ENCODE measurements around the gene SMG6. TPM values are rescaled to one million over a fixed set of nuclear protein-coding genes. Genes with fewer than 3 reads are reported as not detected.

Gene SMG6
- total and polyA plus RNA-seq, 2 donors (not counting 3 experiments of a cell fraction or from before 2014, with no cell fraction given), result 40.1 to 42.2 TPM

DNA sequence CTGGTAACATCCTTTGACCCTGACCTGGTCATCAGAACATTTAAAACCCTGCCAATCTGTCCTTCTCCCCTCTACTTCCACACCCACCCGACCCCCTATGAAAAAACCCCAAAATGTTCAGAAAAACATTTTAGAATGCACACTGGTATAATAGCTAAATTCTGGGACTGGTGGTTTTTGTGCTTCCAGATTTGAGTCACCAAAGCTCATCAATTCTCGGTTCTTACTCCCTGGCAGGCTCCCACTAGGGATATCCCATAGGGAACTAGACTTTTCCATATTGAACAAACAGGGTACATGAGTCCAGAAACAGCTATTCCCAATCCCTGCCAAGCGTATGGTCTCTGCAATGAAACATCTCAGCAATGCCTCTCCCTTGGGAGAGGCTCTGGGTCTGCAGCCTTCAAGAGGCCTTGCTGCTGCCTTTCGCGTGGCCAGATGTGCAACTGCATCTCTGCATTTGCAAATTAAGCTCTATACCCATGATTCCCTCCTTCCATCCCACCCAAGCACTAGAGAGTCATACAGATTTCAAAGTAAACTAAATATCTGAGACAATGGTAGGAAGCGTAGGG lies 67.7 kb downstream of the SMG6 start:
- Histone ChIP-seq H3K79me2 (ENCODE audit: control insufficient read depth, insufficient read depth, low read length) (no peaks in the 10 kb centered on the region), H4K20me1 (replicated peaks; ENCODE audit: control insufficient read depth, extremely low read depth, insufficient read depth, low read length) (no peaks in the 10 kb centered on the region), H3K36me3 (ENCODE audit: control insufficient read depth in 2 of 2, extremely low read depth in 1 of 2, insufficient read depth in 2 of 2, low read length in 2 of 2) (no peaks in the 10 kb centered on the region), H3K9me1 (replicated peaks; ENCODE audit: control insufficient read depth, extremely low read depth, insufficient read depth, low read length) (no peaks in the 10 kb centered on the region), H3K9ac (replicated peaks; ENCODE audit: extremely low read depth, insufficient read depth, low read length) (no peak overlapping the region), H3K4me2 (ENCODE audit: insufficient read depth, low read length) (no peak overlapping the region), H3K27ac (ENCODE audit: insufficient read depth, low read depth, low read length) (no peak overlapping the region), H3K4me3 (replicated peaks in 1 of 3; ENCODE audit: insufficient read depth in 1 of 3, low read depth in 1 of 3, low read length in 3 of 3) (no peak overlapping the region), H2AFZ (ENCODE audit: low read depth, low read length) (no peak overlapping the region), H3K9me3 (replicated peaks; ENCODE audit: control insufficient read depth, insufficient read depth, low read length) (no peaks in the 10 kb centered on the region), H3K27me3 (ENCODE audit: control insufficient read depth in 2 of 2, insufficient read depth in 2 of 2, low read length in 2 of 2) (no peaks in the 10 kb centered on the region), H3K4me1 (ENCODE audit: control insufficient read depth, extremely low read depth, insufficient read depth, low read length) (peaks cover 39% of the 10 kb centered on the region)
- TF ChIP-seq MYC (IDR thresholded peaks at IDR 0.05; ENCODE audit: low read depth, low read length) (no peak), FOS (IDR thresholded peaks at IDR 0.05; ENCODE audit: borderline replicate concordance, insufficient read depth, low read length) (no peak), POLR2A (IDR thresholded peaks at IDR 0.05; ENCODE audit: low read depth, low read length) (no peak)
- TF ChIP-seq, protein P1, sequence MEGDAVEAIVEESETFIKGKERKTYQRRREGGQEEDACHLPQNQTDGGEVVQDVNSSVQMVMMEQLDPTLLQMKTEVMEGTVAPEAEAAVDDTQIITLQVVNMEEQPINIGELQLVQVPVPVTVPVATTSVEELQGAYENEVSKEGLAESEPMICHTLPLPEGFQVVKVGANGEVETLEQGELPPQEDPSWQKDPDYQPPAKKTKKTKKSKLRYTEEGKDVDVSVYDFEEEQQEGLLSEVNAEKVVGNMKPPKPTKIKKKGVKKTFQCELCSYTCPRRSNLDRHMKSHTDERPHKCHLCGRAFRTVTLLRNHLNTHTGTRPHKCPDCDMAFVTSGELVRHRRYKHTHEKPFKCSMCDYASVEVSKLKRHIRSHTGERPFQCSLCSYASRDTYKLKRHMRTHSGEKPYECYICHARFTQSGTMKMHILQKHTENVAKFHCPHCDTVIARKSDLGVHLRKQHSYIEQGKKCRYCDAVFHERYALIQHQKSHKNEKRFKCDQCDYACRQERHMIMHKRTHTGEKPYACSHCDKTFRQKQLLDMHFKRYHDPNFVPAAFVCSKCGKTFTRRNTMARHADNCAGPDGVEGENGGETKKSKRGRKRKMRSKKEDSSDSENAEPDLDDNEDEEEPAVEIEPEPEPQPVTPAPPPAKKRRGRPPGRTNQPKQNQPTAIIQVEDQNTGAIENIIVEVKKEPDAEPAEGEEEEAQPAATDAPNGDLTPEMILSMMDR (IDR thresholded peaks at IDR 0.05; ENCODE audit: extremely low read depth in 1 of 2, insufficient read depth in 1 of 2, low read depth in 1 of 2, low read length in 2 of 2), result no peak
- TF ChIP-seq, protein P2, sequence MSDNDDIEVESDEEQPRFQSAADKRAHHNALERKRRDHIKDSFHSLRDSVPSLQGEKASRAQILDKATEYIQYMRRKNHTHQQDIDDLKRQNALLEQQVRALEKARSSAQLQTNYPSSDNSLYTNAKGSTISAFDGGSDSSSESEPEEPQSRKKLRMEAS (IDR thresholded peaks at IDR 0.05; ENCODE audit: insufficient read depth, insufficient read length), result no peak
- CTCF ChIA-PET, result interaction anchor here (1.2 to 2.6 kb wide), 5 partner anchors 9 to 180 kb away, joined by 3 to 18 read pairs (median 8); partner anchors contain the start of gene HIC1
- FAIRE-seq, result no peak
- intact Hi-C loops (cut with micrococcal nuclease) (no loop called here), dilution Hi-C loops (cut with MboI; ENCODE audit: extremely low pct_ligation_motif_present, low sequenced_read_pairs) (no loop called here)
- DNase-seq (ENCODE audit: low read depth, low spot score), result no peak
- BruUV-seq (replicated peaks), result no TSS peak
- POLR2A ChIA-PET, result interaction anchor here (0.6 to 0.7 kb wide), 2 partner anchors 43 to 85 kb away, joined by 3 read pairs; no protein-coding TSS in a partner anchor

DNA sequence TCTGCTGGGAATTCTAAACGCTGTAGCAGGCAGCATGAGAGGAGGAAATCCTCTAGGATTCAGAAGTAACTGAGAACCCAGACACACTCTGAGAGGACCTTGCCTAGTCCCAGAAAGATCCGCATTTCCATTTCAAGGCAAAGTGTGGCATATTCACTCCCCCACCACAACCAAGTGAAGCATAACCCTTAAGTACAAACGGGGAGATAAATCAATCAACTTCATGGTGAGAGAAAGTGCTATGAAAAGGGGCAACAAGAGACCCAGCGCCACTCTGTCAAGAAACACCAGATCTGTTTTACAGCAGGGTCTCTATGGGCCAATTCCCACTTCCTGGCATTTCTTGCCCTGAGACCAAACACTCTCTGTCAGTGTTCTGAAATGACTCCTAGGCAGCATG lies 68.3 kb downstream of the SMG6 start:
- ChIA-PET POLR2A (no interaction called here), CTCF (interaction anchor here (1.3 to 1.7 kb wide), 4 partner anchors 10 to 151 kb away, joined by 3 to 8 read pairs (median 6); no protein-coding TSS in a partner anchor)
- peaks cover 34% of the 10 kb centered on the region for H3K4me1 ChIP-seq (ENCODE audit: control insufficient read depth, extremely low read depth, insufficient read depth, low read length)
- H3K4me3 ChIP-seq (replicated peaks in 1 of 3; ENCODE audit: insufficient read depth in 1 of 3, low read depth in 1 of 3, low read length in 3 of 3), result no peak overlapping the region
- no peaks in the 10 kb centered on the region for H3K9me3 ChIP-seq (replicated peaks; ENCODE audit: control insufficient read depth, insufficient read depth, low read length)
- no peak overlapping the region for H3K27ac ChIP-seq (ENCODE audit: insufficient read depth, low read depth, low read length)
- H4K20me1 ChIP-seq (replicated peaks; ENCODE audit: control insufficient read depth, extremely low read depth, insufficient read depth, low read length), result no peaks in the 10 kb centered on the region
- H3K4me2 ChIP-seq (ENCODE audit: insufficient read depth, low read length), result no peak overlapping the region
- no peak for DNase-seq (ENCODE audit: low read depth, low spot score)
- H2AFZ ChIP-seq (ENCODE audit: low read depth, low read length), result no peak overlapping the region
- TF ChIP-seq, protein P2 (IDR thresholded peaks at IDR 0.05; ENCODE audit: insufficient read depth, insufficient read length), result no peak
- no peak for TF ChIP-seq JUN (IDR thresholded peaks at IDR 0.05; ENCODE audit: borderline replicate concordance, insufficient read depth, insufficient read length, low read depth)
- no peak for TF ChIP-seq GATA2 (IDR thresholded peaks at IDR 0.05; ENCODE audit: insufficient read depth, insufficient read length, low read depth, low read length)
- no peak for TF ChIP-seq POLR2AphosphoS5 (IDR thresholded peaks at IDR 0.05; ENCODE audit: insufficient read depth, low read depth, low read length)
- no peak for TF ChIP-seq EZH2 (IDR thresholded peaks at IDR 0.05; ENCODE audit: borderline replicate concordance, low read depth, low read length, severe bottlenecking)
- TF ChIP-seq, protein P1 (IDR thresholded peaks at IDR 0.05; ENCODE audit: extremely low read depth in 1 of 2, insufficient read depth in 1 of 2, low read depth in 1 of 2, low read length in 2 of 2), result no peak
- no peak for TF ChIP-seq MYC (IDR thresholded peaks at IDR 0.05; ENCODE audit: low read depth, low read length)
- no peak for TF ChIP-seq POLR2A (IDR thresholded peaks at IDR 0.05; ENCODE audit: low read depth, low read length)
- TF ChIP-seq FOS (IDR thresholded peaks at IDR 0.05; ENCODE audit: borderline replicate concordance, insufficient read depth, low read length), result no peak
- no peaks in the 10 kb centered on the region for H3K36me3 ChIP-seq (ENCODE audit: control insufficient read depth in 2 of 2, extremely low read depth in 1 of 2, insufficient read depth in 2 of 2, low read length in 2 of 2)
- dilution Hi-C loops (cut with MboI; ENCODE audit: extremely low pct_ligation_motif_present, low sequenced_read_pairs), result no loop called here
- FAIRE-seq, result no peak
- H3K79me2 ChIP-seq (ENCODE audit: control insufficient read depth, insufficient read depth, low read length), result no peaks in the 10 kb centered on the region
- intact Hi-C loops (cut with micrococcal nuclease), result no loop called here
- H3K9ac ChIP-seq (replicated peaks; ENCODE audit: extremely low read depth, insufficient read depth, low read length), result no peak overlapping the region
- no peaks in the 10 kb centered on the region for H3K27me3 ChIP-seq (ENCODE audit: control insufficient read depth in 2 of 2, insufficient read depth in 2 of 2, low read length in 2 of 2)
- H3K9me1 ChIP-seq (replicated peaks; ENCODE audit: control insufficient read depth, extremely low read depth, insufficient read depth, low read length), result no peaks in the 10 kb centered on the region
- BruUV-seq (replicated peaks), result no TSS peak
